Erythroblast (primary cell): ENCODE data around the gene IL1RAPL1.

Experiments
- GATA1 ChIP-seq: IDR thresholded peaks from 2 replicates; pipeline ENCODE4 v1.6.1; 2011; ENCODE audit warnings: low read depth, mild to moderate bottlenecking, control low read depth, low read length, moderate library complexity
- POLR2A ChIP-seq: IDR thresholded peaks from 2 replicates; pipeline ENCODE4 v1.6.1; 2011; ENCODE audit warnings: mild to moderate bottlenecking, low read length

- TF ChIP-seq POLR2A (no peak), GATA1 (no peak)
These were observed 687.3 kb downstream of the IL1RAPL1 start for GRCh38 chrX:29274517-29274916.
